ENCODE data around the gene PVALEF.

GRCh38 chr17:81203136-81203535 is 37.8 kb downstream of the PVALEF start:
- TF ChIP-seq CTCF (IDR thresholded peaks at IDR 0.05): no peak
- TF ChIP-seq ZFX (IDR thresholded peaks at IDR 0.05; ENCODE audit: borderline replicate concordance): no peak
